Measurements from ENCODE around the gene ZFAND3.
"Not testable (repeated sequence)": the region's sequence is repeated elsewhere in the genome, so short reads cannot be mapped to it uniquely, and the experiment has no call there.

ZFAND3 gene

GRCh38 chr6:37865504-37865903 is 46.0 kb downstream of the ZFAND3 start:
- no peak for DNase-seq (ENCODE audit: low read depth, low spot score)

DNA sequence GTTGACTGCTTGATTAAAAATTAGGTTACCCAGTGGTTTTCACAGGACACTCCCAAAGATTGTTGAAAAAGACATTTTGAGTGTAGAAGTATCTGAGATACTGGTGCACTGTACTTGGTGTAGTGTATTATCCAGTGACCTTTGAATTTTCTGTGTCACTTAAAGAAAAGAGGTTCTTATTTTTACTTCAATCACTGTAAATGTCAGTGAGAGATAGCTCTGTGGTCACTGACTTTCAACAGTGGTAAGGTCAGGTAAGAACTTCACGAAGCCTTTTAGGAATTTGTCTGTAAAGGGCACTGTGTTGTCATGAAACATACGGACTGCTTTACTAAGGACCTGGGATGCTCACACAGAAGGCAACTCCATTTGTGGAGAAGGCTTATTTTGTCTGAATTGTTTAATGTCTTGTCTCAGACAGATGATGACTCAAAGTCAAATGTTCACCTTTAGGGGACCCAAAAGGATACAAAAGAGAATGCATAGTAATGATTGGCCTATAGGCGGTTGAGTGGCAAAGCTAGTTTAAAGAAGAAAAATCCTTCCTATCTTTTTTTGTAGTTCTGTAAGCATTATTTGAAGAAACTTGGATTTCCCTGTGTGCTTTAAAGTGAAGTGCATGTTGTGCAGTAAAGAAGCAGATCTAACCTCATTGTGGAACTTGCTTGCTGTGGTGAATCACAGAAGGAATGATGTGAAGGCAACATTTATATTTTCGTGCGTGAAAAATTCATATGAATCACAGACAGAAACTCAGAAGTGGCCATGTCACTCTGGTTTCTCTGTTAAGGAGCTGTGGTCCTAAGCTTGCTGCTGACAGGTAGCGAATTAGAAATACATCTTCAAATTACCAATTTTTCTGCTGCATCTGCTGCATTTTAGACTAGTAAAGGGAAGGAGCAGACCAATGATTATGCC is 47.3 kb downstream of the ZFAND3 start:
- no peak for DNase-seq (ENCODE audit: low read depth, low spot score)

- DNase-seq (ENCODE audit: low read depth, low spot score) = no peak
Observed at GRCh38 chr6:37867756-37868446, 48.4 kb downstream of the ZFAND3 start.

DNA sequence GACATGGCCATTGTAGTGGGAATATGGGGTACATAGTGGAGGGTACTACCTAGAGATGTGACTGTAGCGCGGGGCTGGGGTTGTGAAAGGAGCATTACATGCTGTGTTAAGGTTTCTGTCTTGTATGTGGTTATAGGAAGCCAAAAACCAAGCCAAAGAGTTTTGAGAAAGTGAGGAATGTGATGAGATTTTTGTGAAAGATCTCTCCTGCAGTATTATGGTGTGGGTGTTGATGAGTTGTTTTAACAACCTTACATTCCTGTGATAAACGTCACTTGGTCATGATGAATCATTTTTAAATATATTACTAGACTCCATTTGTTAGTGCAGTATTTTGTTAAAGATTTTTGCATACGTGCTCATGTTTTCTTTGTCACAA is 48.9 kb downstream of the ZFAND3 start:
- DNase-seq (ENCODE audit: low read depth, low spot score) = no peak

DNA sequence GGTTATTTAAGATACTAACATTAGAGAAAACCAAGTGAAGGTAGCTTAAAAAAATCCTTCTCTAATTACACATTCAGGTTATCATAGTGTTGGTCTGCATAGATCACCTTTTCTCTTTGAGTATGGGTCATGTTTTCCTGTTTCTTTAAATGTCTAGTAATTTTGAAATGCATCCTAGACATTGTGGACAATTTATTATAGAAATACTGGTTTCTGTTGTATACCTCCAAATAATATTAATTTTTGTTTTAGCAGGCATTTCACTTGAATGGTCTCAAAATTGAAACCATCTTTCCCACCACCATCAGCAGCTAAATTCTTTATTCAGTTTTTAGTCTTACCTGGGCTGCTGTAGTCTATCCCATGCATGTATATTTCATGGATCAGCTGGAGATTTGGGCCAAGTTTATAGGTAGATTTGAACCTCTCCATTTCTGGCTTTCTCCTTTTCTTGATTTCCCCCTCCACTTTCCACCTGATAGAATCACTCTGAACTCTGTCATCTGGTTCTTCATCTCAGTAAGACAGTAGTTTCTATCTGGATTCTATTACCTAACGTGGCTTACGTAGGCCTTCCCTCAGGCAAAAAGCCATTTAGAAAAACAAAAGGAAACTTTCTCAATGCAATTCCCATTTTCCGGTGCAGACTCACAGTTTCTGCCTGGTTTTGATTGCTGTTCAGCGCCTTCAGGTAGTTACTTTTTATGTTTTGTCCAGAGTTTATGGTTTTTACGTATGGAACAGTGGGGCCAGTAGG is 52.3 kb downstream of the ZFAND3 start:
- no peak for DNase-seq (ENCODE audit: low read depth, low spot score)

- no peak for DNase-seq (ENCODE audit: low read depth, low spot score)
Observed at GRCh38 chr6:37872373-37872745, 52.8 kb downstream of the ZFAND3 start.

GRCh38 chr6:37874726-37875125 is 55.2 kb downstream of the ZFAND3 start:
- DNase-seq (ENCODE audit: low read depth, low spot score) = no peak

- DNase-seq (ENCODE audit: low read depth, low spot score) = no peak
Observed at GRCh38 chr6:37875561-37876309, 56.2 kb downstream of the ZFAND3 start.

- DNase-seq (ENCODE audit: low read depth, low spot score) = no peak
Observed at GRCh38 chr6:37876843-37877242, 57.3 kb downstream of the ZFAND3 start.

GRCh38 chr6:37877373-37878149 is 58.0 kb downstream of the ZFAND3 start:
- DNase-seq (ENCODE audit: low read depth, low spot score) = no peak

DNA sequence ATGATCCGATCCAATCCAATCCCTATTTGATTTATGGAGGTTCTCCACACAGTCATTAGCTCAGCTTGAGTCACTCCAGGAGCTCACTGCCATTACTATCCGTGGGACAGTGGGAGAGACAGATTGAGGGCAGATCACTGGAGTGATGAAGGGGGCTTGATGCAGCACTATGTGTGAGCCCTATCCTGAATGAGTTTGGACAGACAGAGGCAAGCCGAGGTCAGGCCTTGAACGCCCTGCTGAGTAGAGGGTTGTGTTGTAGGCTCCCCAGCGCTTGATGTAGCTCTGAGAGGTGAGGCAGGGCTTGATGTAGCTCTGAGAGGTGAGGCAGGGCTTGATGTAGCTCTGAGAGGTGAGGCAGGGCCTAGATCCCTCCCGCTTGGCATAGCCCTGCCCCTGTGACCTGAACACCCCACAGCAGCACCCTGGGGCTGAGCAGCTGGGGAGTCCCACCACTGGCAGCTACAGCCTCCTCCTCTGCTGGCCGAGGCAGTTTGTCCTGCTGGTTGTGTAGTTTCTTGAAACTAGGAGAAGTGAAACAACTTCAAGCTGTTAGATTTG is 58.7 kb downstream of the ZFAND3 start:
- no peak for DNase-seq (ENCODE audit: low read depth, low spot score)

DNA sequence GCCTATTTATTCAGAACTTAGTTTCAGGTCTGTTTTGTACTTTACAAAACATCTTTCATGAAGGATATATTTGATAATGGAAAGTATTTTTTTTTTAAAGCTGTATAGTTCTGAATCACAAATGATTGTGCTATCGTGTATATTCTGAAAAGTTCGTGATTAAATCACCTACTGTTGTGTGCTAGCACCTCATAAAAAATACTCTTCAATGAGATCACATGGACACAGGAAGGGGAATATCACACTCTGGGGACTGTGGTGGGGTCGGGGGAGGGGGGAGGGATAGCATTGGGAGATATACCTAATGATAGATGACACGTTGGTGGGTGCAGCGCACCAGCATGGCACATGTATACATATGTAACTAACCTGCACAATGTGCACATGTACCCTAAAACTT is 61.1 kb downstream of the ZFAND3 start:
- not testable (repeated sequence) for DNase-seq (ENCODE audit: low read depth, low spot score)

- DNase-seq (ENCODE audit: low read depth, low spot score) = no peak
Observed at GRCh38 chr6:37882292-37882691, 62.8 kb downstream of the ZFAND3 start.

GRCh38 chr6:37882724-37883413 is 63.3 kb downstream of the ZFAND3 start:
- DNase-seq (ENCODE audit: low read depth, low spot score) = no peak

- DNase-seq (ENCODE audit: low read depth, low spot score) = no peak
Observed at GRCh38 chr6:37884548-37884947, 65.0 kb downstream of the ZFAND3 start.

- no peak for DNase-seq (ENCODE audit: low read depth, low spot score)
Observed at GRCh38 chr6:37889051-37889450, 69.5 kb downstream of the ZFAND3 start.

DNA sequence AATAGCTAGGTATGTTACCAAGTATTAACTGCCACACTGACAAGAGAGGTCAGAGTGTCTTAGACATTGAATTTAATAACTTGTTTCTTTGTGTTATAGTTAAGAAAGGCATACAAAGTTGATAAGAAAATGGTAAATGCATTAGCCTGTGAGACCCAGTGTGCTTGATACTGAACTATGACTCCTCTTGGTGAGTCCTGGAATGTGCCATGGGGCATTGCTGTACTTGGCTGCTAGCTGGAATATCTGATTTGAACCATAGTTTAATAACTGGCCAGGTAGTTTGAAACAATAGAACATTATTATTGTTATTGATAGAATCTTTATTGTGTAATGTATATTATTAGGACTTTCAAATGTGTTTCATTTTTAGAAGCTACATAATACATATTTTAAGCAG is 70.0 kb downstream of the ZFAND3 start:
- no peak for DNase-seq (ENCODE audit: low read depth, low spot score)

DNA sequence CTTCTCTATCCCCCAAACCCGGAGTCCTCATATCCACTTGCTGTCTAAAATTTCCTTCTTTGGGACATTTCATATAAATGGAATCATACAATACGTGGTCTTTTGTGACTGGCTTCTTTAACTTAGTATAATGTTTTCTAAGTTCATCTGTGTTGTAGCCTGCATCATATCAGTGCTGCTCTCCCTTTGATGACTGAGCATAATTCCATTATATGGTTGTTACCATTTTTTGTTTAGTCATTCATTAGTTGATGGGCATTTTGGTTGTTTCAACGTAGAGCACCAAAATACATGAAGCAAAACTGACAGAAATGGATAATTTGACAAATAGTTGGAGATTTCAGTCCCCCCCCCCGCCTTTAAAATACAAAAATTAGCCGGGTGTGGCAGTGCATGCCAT is 71.5 kb downstream of the ZFAND3 start:
- DNase-seq (ENCODE audit: low read depth, low spot score) = no peak

DNA sequence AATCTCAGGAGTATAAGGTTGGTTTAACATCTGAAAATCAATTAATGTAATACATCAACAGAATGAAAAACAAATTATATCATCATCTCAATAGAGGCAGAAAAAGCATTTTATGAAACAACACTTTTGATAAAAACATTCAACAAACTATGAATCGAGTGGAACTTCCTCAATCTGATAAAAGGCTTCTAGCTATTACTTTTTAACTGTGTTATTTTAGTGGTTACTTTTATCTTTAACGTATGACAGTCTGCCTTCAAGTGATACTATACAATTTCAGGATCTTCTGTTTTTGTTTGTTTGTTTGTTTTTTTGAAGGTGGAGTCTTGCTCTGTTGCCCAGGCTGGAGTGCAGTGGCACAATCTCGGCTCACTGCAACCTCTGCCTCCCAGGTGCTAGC is 73.7 kb downstream of the ZFAND3 start:
- DNase-seq (ENCODE audit: low read depth, low spot score) = no peak

DNA sequence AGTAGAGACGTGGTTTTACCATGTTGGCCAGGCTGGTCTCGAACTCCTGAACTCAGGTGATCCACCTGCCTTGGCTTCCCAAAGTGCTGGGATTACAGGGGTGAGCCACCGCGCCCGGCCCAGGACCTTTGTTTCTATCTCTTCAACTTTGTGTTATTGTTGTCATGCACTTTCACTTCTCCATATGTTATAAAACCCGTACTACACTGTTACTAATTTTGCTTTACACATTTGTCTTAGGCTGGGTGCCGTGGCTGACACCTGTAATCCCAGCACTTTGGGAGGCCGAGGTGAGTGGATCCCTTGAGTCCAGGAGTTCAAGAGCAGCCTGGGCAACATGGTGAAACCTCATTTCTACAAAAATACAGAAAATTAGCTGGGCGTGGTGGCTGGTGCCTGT is 74.2 kb downstream of the ZFAND3 start:
- not testable (repeated sequence) for DNase-seq (ENCODE audit: low read depth, low spot score)
